GM23248 (cell line): ENCODE results near the gene PPP1R1C.

Source experiments
- EZH2 ChIP-seq: fragments of 200-600 bp; sonication (generic); IDR thresholded peaks from 2 replicates; pipeline ENCODE4 v1.6.1; 2018; ENCODE audit warnings: antibody characterized with exemption, mild to moderate bottlenecking; ENCODE audit not compliant: insufficient read depth, poor library complexity, severe bottlenecking
- EZH2phosphoT487 ChIP-seq: fragments of 200-600 bp; sonication (generic); IDR thresholded peaks from 2 replicates; pipeline ENCODE4 v1.6.1; 2018; ENCODE audit warnings: antibody characterized with exemption, moderate library complexity, mild to moderate bottlenecking, low read depth; ENCODE audit not compliant: insufficient read depth

- TF ChIP-seq EZH2 (no peak), EZH2phosphoT487 (no peak)
These were observed 26.1 kb upstream of the PPP1R1C start for GRCh38 chr2:181959508-181959907.
